ENCODE data around the gene ADAM15. TPM values are rescaled to one million over a fixed set of nuclear protein-coding genes. Genes with fewer than 3 reads are reported as not detected.

The ADAM15 gene
- total RNA-seq, 2 donors from 2014 or later = 64.6 to 96.7 TPM

DNA sequence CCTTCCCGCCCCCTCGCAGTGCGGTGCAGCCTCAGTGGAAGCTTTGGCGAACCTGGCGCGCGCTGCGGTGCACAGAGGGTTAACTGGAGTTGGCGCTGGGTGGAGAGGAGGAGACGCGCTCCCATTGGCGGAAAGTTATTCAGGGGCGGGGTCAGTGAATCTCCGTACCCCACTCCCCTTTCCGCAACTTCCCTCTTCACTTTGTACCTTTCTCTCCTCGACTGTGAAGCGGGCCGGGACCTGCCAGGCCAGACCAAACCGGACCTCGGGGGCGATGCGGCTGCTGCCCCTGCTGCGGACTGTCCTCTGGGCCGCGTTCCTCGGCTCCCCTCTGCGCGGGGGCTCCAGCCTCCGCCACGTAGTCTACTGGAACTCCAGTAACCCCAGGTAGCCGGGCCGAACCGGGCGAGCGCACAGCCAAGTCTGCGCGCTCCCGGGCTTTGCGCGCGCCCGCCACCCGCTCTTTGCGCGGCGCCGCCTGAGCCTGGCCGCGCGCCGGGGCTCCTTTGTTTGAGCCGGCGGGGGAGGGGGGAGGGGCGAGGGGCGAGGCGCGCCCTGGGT is 12.5 kb downstream of the ADAM15 start, which contains the start of gene EFNA4:
Gene EFNA4 (plus strand): TSS at position 191 of the 561 bp plus-strand sequence. CDS start 84 bp downstream, at position 275.
- Histone ChIP-seq H3K27ac (peak within 1 kb of the TSS; percentile 79 to 88), H3K4me1 (peaks cover 0 to 33% of the 10 kb centered on the region in 2 donors), H3K27me3 (no peaks in the 10 kb centered on the region), H3K36me3 (peaks cover 21% of the 10 kb centered on the region), H3K4me3 (peak within 1 kb of the TSS; percentile 75 to 83), H3K9me3 (no peaks in the 10 kb centered on the region)
- peak; percentile 88 for DNase-seq (ENCODE audit: low spot score)
- TF ChIP-seq, protein P1, sequence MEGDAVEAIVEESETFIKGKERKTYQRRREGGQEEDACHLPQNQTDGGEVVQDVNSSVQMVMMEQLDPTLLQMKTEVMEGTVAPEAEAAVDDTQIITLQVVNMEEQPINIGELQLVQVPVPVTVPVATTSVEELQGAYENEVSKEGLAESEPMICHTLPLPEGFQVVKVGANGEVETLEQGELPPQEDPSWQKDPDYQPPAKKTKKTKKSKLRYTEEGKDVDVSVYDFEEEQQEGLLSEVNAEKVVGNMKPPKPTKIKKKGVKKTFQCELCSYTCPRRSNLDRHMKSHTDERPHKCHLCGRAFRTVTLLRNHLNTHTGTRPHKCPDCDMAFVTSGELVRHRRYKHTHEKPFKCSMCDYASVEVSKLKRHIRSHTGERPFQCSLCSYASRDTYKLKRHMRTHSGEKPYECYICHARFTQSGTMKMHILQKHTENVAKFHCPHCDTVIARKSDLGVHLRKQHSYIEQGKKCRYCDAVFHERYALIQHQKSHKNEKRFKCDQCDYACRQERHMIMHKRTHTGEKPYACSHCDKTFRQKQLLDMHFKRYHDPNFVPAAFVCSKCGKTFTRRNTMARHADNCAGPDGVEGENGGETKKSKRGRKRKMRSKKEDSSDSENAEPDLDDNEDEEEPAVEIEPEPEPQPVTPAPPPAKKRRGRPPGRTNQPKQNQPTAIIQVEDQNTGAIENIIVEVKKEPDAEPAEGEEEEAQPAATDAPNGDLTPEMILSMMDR (IDR thresholded peaks at IDR 0.05) = no peak

DNA sequence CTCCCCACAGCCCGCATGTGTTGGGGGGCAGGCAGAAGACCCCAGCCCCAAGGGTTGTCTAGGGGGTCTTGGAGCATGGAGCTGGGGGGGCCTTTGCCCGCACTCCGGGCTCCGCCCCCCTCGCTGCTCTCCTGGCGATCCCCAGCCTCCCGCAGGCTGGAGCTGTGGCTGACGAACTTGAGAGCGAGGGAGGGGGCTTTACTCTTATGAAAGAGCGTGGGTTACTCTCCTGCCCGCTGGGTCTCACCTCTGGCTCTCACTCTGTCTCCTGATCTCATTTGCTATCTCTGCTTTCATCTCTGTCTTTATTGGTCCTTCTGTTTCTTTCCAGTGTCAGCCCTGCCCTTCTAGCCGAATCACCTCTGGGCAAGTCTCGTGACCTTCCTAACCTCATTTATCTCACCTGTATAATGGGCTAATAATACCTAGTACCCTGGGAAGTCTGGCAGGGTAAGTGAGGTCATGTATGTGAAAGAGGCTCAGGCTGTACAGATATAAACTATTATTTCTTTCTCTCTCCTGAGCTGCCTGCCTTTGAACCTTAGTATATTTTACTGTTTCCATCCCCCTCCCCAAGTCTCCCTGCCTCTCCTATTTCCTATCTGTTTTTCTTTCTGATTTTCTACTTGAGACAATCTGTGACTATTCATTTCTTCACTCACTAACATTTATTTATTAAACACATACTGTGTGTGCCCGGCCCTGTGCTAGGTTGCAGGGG is 13.2 kb downstream of the ADAM15 start:
- Histone ChIP-seq H3K27ac (peak overlapping the region; percentile 79 to 88), H3K9me3 (no peaks in the 10 kb centered on the region), H3K4me1 (peaks cover 0 to 33% of the 10 kb centered on the region in 2 donors), H3K36me3 (peaks cover 15% of the 10 kb centered on the region), H3K27me3 (no peaks in the 10 kb centered on the region), H3K4me3 (peak overlapping the region; percentile 75 to 83)
- DNase-seq (ENCODE audit: low spot score) = no peak
- TF ChIP-seq, protein P1 (IDR thresholded peaks at IDR 0.05) = no peak

DNA sequence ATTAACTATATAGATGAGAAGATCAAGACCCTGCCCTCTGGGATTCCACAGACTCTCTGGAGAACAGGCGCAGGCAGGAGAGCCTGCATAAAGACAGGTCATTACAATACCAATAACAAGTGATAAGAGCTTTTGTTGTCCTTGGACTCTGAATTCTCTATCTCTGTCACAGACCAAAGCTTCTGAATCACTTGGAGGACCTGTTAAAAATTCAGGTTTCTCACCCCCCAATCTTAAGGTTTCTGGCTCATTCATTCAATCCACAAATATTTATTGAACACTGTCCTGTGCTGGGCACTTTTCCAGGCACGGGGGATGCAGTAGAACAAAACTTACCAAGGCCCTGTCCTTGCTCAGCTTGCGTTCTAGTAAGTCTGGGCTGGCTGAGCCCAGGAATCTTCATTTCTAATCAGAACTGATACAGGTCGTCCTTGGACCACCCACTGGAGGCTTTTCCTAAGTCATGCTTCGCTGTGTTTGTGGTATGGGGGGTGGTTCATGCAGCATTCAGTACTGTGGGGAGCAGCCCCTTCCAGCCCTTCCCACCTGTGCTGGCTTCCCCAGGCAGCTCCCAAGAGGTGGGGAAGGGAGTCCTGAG is 13.8 kb downstream of the ADAM15 start:
- H3K4me1 ChIP-seq = peaks cover 0 to 33% of the 10 kb centered on the region in 2 donors
- TF ChIP-seq, protein P1 (IDR thresholded peaks at IDR 0.05) = no peak
- H3K9me3 ChIP-seq = no peaks in the 10 kb centered on the region
- no peaks in the 10 kb centered on the region for H3K27me3 ChIP-seq
- no peak overlapping the region for H3K4me3 ChIP-seq
- no peak overlapping the region for H3K27ac ChIP-seq
- DNase-seq (ENCODE audit: low spot score) = no peak
- H3K36me3 ChIP-seq = peaks cover 10% of the 10 kb centered on the region

DNA sequence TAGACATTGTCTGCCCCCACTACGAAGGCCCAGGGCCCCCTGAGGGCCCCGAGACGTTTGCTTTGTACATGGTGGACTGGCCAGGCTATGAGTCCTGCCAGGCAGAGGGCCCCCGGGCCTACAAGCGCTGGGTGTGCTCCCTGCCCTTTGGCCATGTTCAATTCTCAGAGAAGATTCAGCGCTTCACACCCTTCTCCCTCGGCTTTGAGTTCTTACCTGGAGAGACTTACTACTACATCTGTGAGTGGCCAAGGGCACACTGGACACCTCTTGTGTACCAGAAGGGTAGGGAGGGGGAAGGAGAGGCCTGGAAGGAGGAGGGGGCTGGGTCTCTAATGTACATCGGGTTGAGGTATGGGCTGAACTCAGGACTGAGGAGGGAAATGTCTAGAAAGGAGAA is 15.7 kb downstream of the ADAM15 start:
- no peaks in the 10 kb centered on the region for H3K36me3 ChIP-seq
- TF ChIP-seq, protein P1 (IDR thresholded peaks at IDR 0.05) = no peak
- H3K4me1 ChIP-seq = peaks cover 0 to 40% of the 10 kb centered on the region in 2 donors
- H3K27ac ChIP-seq = no peak overlapping the region
- no peak overlapping the region for H3K4me3 ChIP-seq
- DNase-seq (ENCODE audit: low spot score) = no peak
- H3K9me3 ChIP-seq = no peaks in the 10 kb centered on the region
- no peaks in the 10 kb centered on the region for H3K27me3 ChIP-seq

DNA sequence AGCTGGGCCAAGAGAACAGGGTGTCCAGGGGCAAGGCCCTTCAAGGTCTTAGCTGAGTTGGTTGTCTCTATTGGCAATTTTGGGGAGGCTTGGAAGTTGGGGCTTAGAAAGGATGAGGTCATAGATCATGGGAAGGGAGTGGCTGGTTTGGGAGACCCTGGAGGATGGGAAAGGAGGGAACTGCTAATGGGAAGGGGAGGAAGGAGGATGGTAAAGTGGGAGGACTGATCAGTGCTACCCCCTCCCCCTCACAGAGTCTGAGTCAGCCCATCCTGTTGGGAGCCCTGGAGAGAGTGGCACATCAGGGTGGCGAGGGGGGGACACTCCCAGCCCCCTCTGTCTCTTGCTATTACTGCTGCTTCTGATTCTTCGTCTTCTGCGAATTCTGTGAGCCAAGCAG is 17.5 kb downstream of the ADAM15 start:
- TF ChIP-seq, protein P1 (IDR thresholded peaks at IDR 0.05) = no peak
- DNase-seq (ENCODE audit: low spot score) = no peak
- H3K27me3 ChIP-seq = no peaks in the 10 kb centered on the region

More for the DNA sequence above, 17.5 kb downstream of the ADAM15 start:
- Histone ChIP-seq H3K36me3 (no peaks in the 10 kb centered on the region), H3K9me3 (no peaks in the 10 kb centered on the region), H3K4me1 (peaks cover 0 to 23% of the 10 kb centered on the region in 2 donors), H3K4me3 (no peak overlapping the region), H3K27ac (no peak overlapping the region)

Data from right atrium auricular region (tissue), 2 donors.